ENCODE data around the gene RAB6B. TPM values are rescaled to one million over a fixed set of nuclear protein-coding genes. Genes with fewer than 3 reads are reported as not detected.
A peak's percentile ranks its signal among the peaks of the same experiment; 100 is the strongest.

The RAB6B gene
- total and polyA plus RNA-seq, 2 of the 8 experiments (the other 6 are each of a cell fraction or from before 2014, with no cell fraction given) = 7.9 to 15.6 TPM

DNA sequence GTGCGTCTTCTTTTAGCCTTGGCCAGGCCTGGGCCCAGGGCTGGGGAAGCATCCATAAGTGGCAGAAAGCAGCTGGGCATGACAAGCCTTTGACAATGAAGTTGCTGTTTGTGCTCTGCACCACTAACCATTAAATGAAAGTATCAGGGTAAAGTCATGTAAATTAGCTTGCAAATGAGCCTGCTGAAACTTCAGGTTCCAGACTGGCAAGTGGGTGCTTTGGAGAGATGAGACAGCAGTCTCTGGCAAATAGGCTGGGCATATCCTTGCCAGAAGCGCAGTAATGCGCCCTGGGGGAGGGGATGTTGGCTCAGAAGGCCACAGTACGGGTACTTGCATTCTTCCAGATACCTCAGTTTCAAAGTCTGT is 40.7 kb downstream of the RAB6B start:
- H3K79me2 ChIP-seq (ENCODE audit: control insufficient read depth in 1 of 2, insufficient read depth in 2 of 2, low read length in 2 of 2) = no peaks in the 10 kb centered on the region
- H4K20me1 ChIP-seq (replicated peaks in 1 of 2; ENCODE audit: control insufficient read depth in 1 of 2, insufficient read depth in 2 of 2, low read length in 2 of 2) = no peaks in the 10 kb centered on the region
- no peak overlapping the region for H2BK120ac ChIP-seq (replicated peaks; ENCODE audit: low read depth, low read length)
- CTCF ChIA-PET (ENCODE audit: partially characterized antibody) = interaction anchor here (1.1 to 2.6 kb wide), 6 partner anchors 11 to 22 kb away, joined by 3 to 7 read pairs (median 4); no protein-coding TSS in a partner anchor
- H3K56ac ChIP-seq (replicated peaks; ENCODE audit: insufficient read length, low read depth, low read length) = no peak overlapping the region
- H2BK15ac ChIP-seq (ENCODE audit: low read length) = no peak overlapping the region
- POLR2A ChIA-PET (ENCODE audit: partially characterized antibody) = interaction anchor here (0.9 to 1.7 kb wide), 3 partner anchors 24 to 49 kb away, joined by 3 read pairs; no protein-coding TSS in a partner anchor
- no peaks in the 10 kb centered on the region for H3K79me1 ChIP-seq (ENCODE audit: low read depth, low read length)
- H4K91ac ChIP-seq (replicated peaks; ENCODE audit: insufficient read length, low read length) = no peak overlapping the region
- H2BK5ac ChIP-seq (ENCODE audit: low read depth, low read length) = no peak overlapping the region
- no peak overlapping the region for H3K4me3 ChIP-seq (ENCODE audit: extremely low read depth in 1 of 4, insufficient read depth in 2 of 4, low read depth in 3 of 4, low read length in 4 of 4)
- H2BK20ac ChIP-seq (ENCODE audit: low read length) = no peak overlapping the region
- no peaks in the 10 kb centered on the region for H3K27me3 ChIP-seq (replicated peaks in 1 of 4; ENCODE audit: control insufficient read depth in 3 of 4, extremely low read depth in 1 of 4, insufficient read depth in 3 of 4, low read length in 3 of 4)
- H4K5ac ChIP-seq (ENCODE audit: insufficient read length, low read depth, low read length) = no peak overlapping the region
- FAIRE-seq = no peak
- no peak overlapping the region for H3K9ac ChIP-seq (replicated peaks in 1 of 4; ENCODE audit: extremely low read depth in 1 of 4, low read depth in 3 of 4, low read length in 3 of 4)
- 88% methylated on average over 4 of the region's 4 CpGs; no CpG with 5 or more reads in 1 of the 2 experiments for WGBS, 2 experiments (ENCODE audit: extremely low coverage in 1 of 2, insufficient coverage in 1 of 2, insufficient read length in 1 of 2, insufficient replicate concordance in 2 of 2, low coverage in 1 of 2, low lambda C conversion rate in 2 of 2, missing lambda C conversion rate in 1 of 2)
- DNase-seq (ENCODE audit: low read depth in 1 of 2, low spot score in 2 of 2) = no peak
- no peak overlapping the region for H3K27ac ChIP-seq (ENCODE audit: low read depth, low read length)
- no peak overlapping the region for H3K18ac ChIP-seq (ENCODE audit: extremely low read depth, low read length)
- H3K4me2 ChIP-seq (ENCODE audit: insufficient read depth in 1 of 2, low read depth in 2 of 2, low read length in 2 of 2) = 0 out of 4 replicates have a peak overlapping the region, but pooled peaks of 1 of the 2 experiments have one; percentile 6
- H4K8ac ChIP-seq (ENCODE audit: extremely low read depth, insufficient read depth, low read length) = no peak overlapping the region
- H3K23ac ChIP-seq (ENCODE audit: insufficient read length) = no peak overlapping the region
- peaks cover 0 to 8% (median 0%) of the 10 kb centered on the region in 4 experiments; a peak in 2 of 7 replicates for H3K4me1 ChIP-seq (replicated peaks in 1 of 4; ENCODE audit: control insufficient read depth in 3 of 4, insufficient read depth in 4 of 4, low read length in 3 of 4)
- H3K14ac ChIP-seq (ENCODE audit: insufficient read length) = no peak overlapping the region
- no peak overlapping the region for H3K4ac ChIP-seq (replicated peaks; ENCODE audit: insufficient read length, low read depth, low read length)
- no peak overlapping the region for H2BK12ac ChIP-seq (ENCODE audit: low read depth, low read length)
- H2AK5ac ChIP-seq (ENCODE audit: low read depth, low read length) = no peak overlapping the region
- no peak overlapping the region for H2AFZ ChIP-seq (ENCODE audit: low read length)
- no peaks in the 10 kb centered on the region; the same call in 1 of the 2 replicates for H3K23me2 ChIP-seq (ENCODE audit: low read depth, low read length)
- H3K9me3 ChIP-seq (ENCODE audit: insufficient read depth in 2 of 2, low read depth in 1 of 2, low read length in 1 of 2) = no peaks in the 10 kb centered on the region
- no peaks in the 10 kb centered on the region for H3K36me3 ChIP-seq (ENCODE audit: control insufficient read depth in 2 of 4, insufficient read depth in 4 of 4, low read length in 3 of 4)
- TF ChIP-seq CTBP2 (IDR thresholded peaks at IDR 0.05; ENCODE audit: borderline replicate concordance, insufficient read depth, insufficient read length, low read length) (no peak), SIN3A (conservative IDR thresholded peaks at IDR 0.05 in 1 of 2, IDR thresholded peaks at IDR 0.05 in 1 of 2; ENCODE audit: low read depth in 1 of 2, low read length in 2 of 2) (0 out of 4 replicates have a peak, but pooled peaks of 1 of the 2 experiments have one; percentile 54), CREB1 (IDR thresholded peaks at IDR 0.05) (no peak)

All from H1 (cell line).